Measurements from ENCODE around the gene CTXND2. TPM values are rescaled to one million over a fixed set of nuclear protein-coding genes. Genes with fewer than 3 reads are reported as not detected.
"Not testable (repeated sequence)": the region's sequence is repeated elsewhere in the genome, so short reads cannot be mapped to it uniquely, and the experiment has no call there.

The CTXND2 gene
- total RNA-seq, 1 donor from 2014 or later = not detected

DNA sequence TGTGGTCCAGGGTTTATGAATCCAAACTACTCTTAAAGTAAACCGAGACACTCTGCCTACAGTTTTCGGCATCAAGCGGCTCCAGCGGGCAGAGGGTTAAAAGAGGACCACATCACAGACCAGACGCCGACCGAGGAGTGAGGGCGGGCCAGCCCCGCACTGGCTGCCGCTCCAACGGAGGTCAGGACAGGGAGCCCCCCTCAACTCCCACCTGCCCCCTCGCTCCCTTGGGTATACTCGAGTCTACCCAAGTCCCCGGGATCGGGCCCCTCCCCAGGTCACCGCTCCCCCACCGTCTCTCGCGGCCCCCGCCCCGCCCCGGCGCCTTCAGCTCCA, 10.8 kb upstream of the CTXND2 start:
- no peaks in the 10 kb centered on the region for H3K9me3 Mint-ChIP-seq
- DNase-seq (ENCODE audit: low spot score) = no peak
- Histone ChIP-seq H3K4me1 (peaks cover 12% of the 10 kb centered on the region), H3K79me2 (ENCODE audit: low read depth) (peaks cover 48% of the 10 kb centered on the region), H4K20me1 (ENCODE audit: low read depth) (no peaks in the 10 kb centered on the region), H2AFZ (replicated peaks) (peak overlapping the region; percentile 91), H3K4me3 (peak overlapping the region; percentile 89), H3F3A (ENCODE audit: low read depth) (peaks cover 27% of the 10 kb centered on the region), H3K27ac (peak overlapping the region; percentile 87), H3K9ac (peak overlapping the region; percentile 58), H3K9me3 (ENCODE audit: low read depth) (no peaks in the 10 kb centered on the region), H3K4me2 (peak overlapping the region; percentile 93), H3K27me3 (no peaks in the 10 kb centered on the region), H3K36me3 (no peaks in the 10 kb centered on the region)
- peaks cover 3% of the 10 kb centered on the region for H3K27me3 Mint-ChIP-seq (ENCODE audit: insufficient read depth, low read depth)
- peaks cover 11% of the 10 kb centered on the region for H3K36me3 Mint-ChIP-seq
- H3K27ac Mint-ChIP-seq = no peak overlapping the region
- H3K4me1 Mint-ChIP-seq = peaks cover 15% of the 10 kb centered on the region
- peak overlapping the region; percentile 97 for H3K4me3 Mint-ChIP-seq
- no peak for TF ChIP-seq EZH2phosphoT487 (IDR thresholded peaks at IDR 0.05)
- TF ChIP-seq, protein P1, sequence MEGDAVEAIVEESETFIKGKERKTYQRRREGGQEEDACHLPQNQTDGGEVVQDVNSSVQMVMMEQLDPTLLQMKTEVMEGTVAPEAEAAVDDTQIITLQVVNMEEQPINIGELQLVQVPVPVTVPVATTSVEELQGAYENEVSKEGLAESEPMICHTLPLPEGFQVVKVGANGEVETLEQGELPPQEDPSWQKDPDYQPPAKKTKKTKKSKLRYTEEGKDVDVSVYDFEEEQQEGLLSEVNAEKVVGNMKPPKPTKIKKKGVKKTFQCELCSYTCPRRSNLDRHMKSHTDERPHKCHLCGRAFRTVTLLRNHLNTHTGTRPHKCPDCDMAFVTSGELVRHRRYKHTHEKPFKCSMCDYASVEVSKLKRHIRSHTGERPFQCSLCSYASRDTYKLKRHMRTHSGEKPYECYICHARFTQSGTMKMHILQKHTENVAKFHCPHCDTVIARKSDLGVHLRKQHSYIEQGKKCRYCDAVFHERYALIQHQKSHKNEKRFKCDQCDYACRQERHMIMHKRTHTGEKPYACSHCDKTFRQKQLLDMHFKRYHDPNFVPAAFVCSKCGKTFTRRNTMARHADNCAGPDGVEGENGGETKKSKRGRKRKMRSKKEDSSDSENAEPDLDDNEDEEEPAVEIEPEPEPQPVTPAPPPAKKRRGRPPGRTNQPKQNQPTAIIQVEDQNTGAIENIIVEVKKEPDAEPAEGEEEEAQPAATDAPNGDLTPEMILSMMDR (IDR thresholded peaks at IDR 0.05) = no peak
- no peak for TF ChIP-seq EZH2 (IDR thresholded peaks at IDR 0.05)

DNA sequence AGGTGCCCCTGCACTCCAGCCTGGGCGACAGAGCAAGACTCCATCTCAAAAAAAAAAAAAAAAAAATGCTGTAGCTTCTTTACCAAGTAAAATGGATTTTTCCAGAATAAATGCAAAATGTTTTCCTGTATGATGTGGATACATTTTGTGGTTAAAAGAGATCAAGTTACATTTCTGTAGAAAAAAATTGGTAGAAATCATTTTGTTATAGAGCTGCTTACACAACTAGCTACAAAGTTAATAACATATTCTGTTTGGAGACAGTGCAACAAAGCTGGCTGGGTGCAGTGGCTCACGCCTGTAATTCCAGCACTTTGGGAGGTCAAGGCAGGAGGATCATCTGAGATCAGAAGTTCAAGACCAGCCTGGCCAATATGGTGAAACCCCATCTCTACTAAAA, 8.0 kb upstream of the CTXND2 start:
- not testable (repeated sequence) for H2AFZ ChIP-seq (replicated peaks); H3K27ac ChIP-seq; DNase-seq (ENCODE audit: low spot score); H3K9me3 Mint-ChIP-seq; H3K9me3 ChIP-seq (ENCODE audit: low read depth); H3K4me2 ChIP-seq; H3K27me3 Mint-ChIP-seq (ENCODE audit: insufficient read depth, low read depth); H3K27ac Mint-ChIP-seq; H3K9ac ChIP-seq; H3K4me3 ChIP-seq; H4K20me1 ChIP-seq (ENCODE audit: low read depth); H3K27me3 ChIP-seq; H3K36me3 ChIP-seq; H3K4me3 Mint-ChIP-seq; H3K36me3 Mint-ChIP-seq
- peaks cover 20% of the 10 kb centered on the region for H3K79me2 ChIP-seq (ENCODE audit: low read depth)
- peaks cover 27% of the 10 kb centered on the region for H3F3A ChIP-seq (ENCODE audit: low read depth)
- peaks cover 12% of the 10 kb centered on the region for H3K4me1 ChIP-seq
- H3K4me1 Mint-ChIP-seq = peaks cover 15% of the 10 kb centered on the region

DNA sequence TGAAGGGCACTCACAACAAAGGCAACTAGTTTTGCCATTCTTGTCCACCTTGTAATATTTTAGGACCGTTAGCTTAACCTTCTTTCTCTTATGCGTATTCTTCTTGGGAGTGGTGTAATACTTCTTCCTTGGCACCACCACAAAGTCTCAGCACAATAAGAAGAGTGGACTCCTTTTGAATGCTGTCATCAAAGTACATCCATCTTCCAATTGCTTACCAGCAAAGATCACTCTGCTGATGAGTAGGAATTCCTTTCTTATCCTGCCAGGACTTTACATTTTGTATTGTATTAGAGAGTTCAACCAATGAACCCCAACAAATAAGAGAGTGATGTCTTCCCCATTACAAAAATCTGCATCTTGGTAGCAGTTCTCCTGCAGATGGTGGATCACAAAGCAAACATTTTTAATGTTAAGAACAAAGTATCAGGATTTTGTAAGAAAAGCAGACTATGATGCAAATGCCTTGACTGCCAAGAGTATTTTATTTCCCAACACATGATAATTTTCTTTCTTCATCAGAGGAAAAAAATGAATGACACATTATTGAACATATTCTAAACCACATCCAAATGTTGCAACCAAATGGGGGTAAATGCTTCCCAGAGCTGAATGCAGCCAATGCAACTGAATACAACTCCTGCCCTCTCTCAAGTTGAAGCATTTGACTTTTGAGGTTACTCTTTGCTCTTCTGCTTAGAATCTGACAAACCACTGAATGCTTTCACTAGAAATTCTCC, 5.4 kb upstream of the CTXND2 start:
- no peaks in the 10 kb centered on the region for H3K36me3 ChIP-seq
- no peaks in the 10 kb centered on the region for H3K27me3 ChIP-seq
- no peaks in the 10 kb centered on the region for H4K20me1 ChIP-seq (ENCODE audit: low read depth)
- H3K4me3 Mint-ChIP-seq = no peak overlapping the region
- peak overlapping the region; percentile 51 for H2AFZ ChIP-seq (replicated peaks)
- no peak overlapping the region for H3K4me3 ChIP-seq
- TF ChIP-seq EZH2 (IDR thresholded peaks at IDR 0.05) (no peak), EZH2phosphoT487 (IDR thresholded peaks at IDR 0.05) (no peak)
- TF ChIP-seq, protein P1 (IDR thresholded peaks at IDR 0.05) = no peak
- no peaks in the 10 kb centered on the region for H3K4me1 Mint-ChIP-seq
- H3K36me3 Mint-ChIP-seq = no peaks in the 10 kb centered on the region
- no peaks in the 10 kb centered on the region for H3K4me1 ChIP-seq
- H3K27ac Mint-ChIP-seq = no peak overlapping the region
- H3K4me2 ChIP-seq = no peak overlapping the region
- H3K79me2 ChIP-seq (ENCODE audit: low read depth) = no peaks in the 10 kb centered on the region
- no peak for DNase-seq (ENCODE audit: low spot score)
- peaks cover 3% of the 10 kb centered on the region for H3K27me3 Mint-ChIP-seq (ENCODE audit: insufficient read depth, low read depth)
- no peaks in the 10 kb centered on the region for H3K9me3 Mint-ChIP-seq
- H3K9ac ChIP-seq = no peak overlapping the region
- H3K27ac ChIP-seq = no peak overlapping the region
- H3F3A ChIP-seq (ENCODE audit: low read depth) = peaks cover 10% of the 10 kb centered on the region
- no peaks in the 10 kb centered on the region for H3K9me3 ChIP-seq (ENCODE audit: low read depth)

DNA sequence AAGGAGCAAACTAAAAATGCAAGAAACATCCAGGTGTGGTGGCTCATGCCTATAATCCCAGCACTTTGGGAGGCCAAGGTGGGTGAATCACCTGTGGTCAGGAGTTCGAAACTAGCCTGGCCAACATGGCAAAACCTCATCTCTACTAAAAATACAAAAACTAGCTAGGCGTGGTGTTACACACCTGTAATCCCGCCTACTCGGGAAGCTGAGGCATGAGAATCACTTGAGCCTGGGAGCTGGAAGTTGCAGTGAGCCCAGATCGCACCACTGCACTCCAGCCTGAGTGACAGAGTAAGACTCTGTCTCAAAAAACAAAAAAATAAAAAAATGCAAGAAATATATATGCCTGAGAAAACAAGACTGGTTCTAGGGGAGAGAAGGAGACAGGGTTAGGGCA, 3.8 kb upstream of the CTXND2 start:
- H3K4me3 Mint-ChIP-seq; H3K27ac Mint-ChIP-seq; H3K36me3 ChIP-seq; H3K79me2 ChIP-seq (ENCODE audit: low read depth); H3K9ac ChIP-seq; H3K4me2 ChIP-seq; H3K9me3 Mint-ChIP-seq; H3K9me3 ChIP-seq (ENCODE audit: low read depth); H3K4me1 Mint-ChIP-seq; H3F3A ChIP-seq (ENCODE audit: low read depth); H3K27ac ChIP-seq; H3K27me3 ChIP-seq; H3K4me3 ChIP-seq; H3K4me1 ChIP-seq; H4K20me1 ChIP-seq (ENCODE audit: low read depth); DNase-seq (ENCODE audit: low spot score); H3K27me3 Mint-ChIP-seq (ENCODE audit: insufficient read depth, low read depth); H3K36me3 Mint-ChIP-seq: not testable (repeated sequence)
- H2AFZ ChIP-seq (replicated peaks) = peak overlapping the region; percentile 61
